ENCODE results near the gene FRMPD4.

DNA sequence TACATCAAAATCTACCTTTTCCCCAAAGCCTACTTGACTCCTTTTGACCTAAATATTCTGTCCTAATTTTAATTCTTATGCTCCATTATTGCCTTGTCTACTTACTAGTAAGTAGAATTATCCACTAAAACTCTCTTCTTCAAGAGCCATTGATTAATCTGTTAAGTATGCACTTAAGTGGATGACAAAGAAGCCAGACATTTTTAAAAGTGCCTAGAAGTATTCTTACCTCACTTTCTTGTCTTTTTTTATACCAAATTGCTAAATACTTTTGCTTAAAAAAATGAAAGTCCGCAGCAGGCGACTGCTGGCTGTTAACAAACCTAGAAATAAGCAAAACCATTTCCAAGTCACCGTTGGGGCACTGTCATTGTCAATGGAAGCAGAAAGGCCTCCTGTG is 20.1 kb upstream of the FRMPD4 start:
- no peak for TF ChIP-seq ETV6 (CRISPR knock-in tag; conservative IDR thresholded peaks at IDR 0.05)
- no peak for TF ChIP-seq ZBTB21 (CRISPR knock-in tag; IDR thresholded peaks at IDR 0.05)
- no peak for TF ChIP-seq SMC3 (IDR thresholded peaks at IDR 0.05; ENCODE audit: low read length)
- TF ChIP-seq RXRB (CRISPR knock-in tag; IDR thresholded peaks at IDR 0.05; ENCODE audit: borderline replicate concordance), result no peak
- no peak for TF ChIP-seq ZNF124 (CRISPR knock-in tag; IDR thresholded peaks at IDR 0.05)

Measured in HepG2 (cell line).